Colonic mucosa (tissue), 4 donors: ENCODE measurements around the gene SLC35E1. TPM values are rescaled to one million over a fixed set of nuclear protein-coding genes. Genes with fewer than 3 reads are reported as not detected.

Experiments used
- DNase-seq: peaks from one replicate; pipeline ENCODE4 v3.0.0-alpha.2; 2020
- H3K27ac ChIP-seq: fragments of 200-600 bp; one replicate; pipeline ENCODE4 v1.8.0; 2021
- H3K27me3 ChIP-seq: fragments of 200-600 bp; one replicate; pipeline ENCODE4 v1.8.0; 2021
- H3K36me3 ChIP-seq: fragments of 200-600 bp; one replicate; pipeline ENCODE4 v1.8.0; 2021
- H3K4me1 ChIP-seq: fragments of 200-600 bp; one replicate; pipeline ENCODE4 v1.8.0; 2021; ENCODE audit warnings: mild to moderate bottlenecking
- H3K4me3 ChIP-seq: fragments of 200-600 bp; one replicate; pipeline ENCODE4 v1.8.0; 2021
- H3K9ac ChIP-seq, 2 donors: one replicate each; pipeline ENCODE4 v1.7.0; 2013; ENCODE audit warnings: control low read depth in 2 of 2, low read depth in 2 of 2, low read length in 2 of 2
- H3K9me3 ChIP-seq: fragments of 200-600 bp; one replicate; pipeline ENCODE4 v1.8.0; 2021
- CTCF ChIP-seq: fragments of 200-600 bp; IDR thresholded peaks from one replicate; pipeline ENCODE4 v1.8.0; 2022; ENCODE audit warnings: antibody characterized with exemption, mild to moderate bottlenecking
- intact Hi-C: fragments of 100-400 bp; cut with DNase I; formaldehyde crosslinking; loops from one replicate; pipeline ENCODE4 v1.14.1; 2022
- total RNA-seq, 2 donors: library from RNA; stranded (reverse); fragmentation: NEBNext Ultra II Directional in 1 of 2; extraction: Animal tissue kit (Norgen Biotek cat#: 25700) in 1 of 2; gene quantifications; one replicate each; pipeline ENCODE4 v1.2.1, GENCODE V29; 2021
- donor health status: healthy.
- donor health status: DM: no; HTN: no; CAD: no.
- donor health status: DM: no; HTN: no; CAD: no.

SLC35E1 gene
- total RNA-seq, 2 donors from 2014 or later, result 44.4 to 47.7 TPM

- H3K9me3 ChIP-seq, result no peaks in the 10 kb centered on the region
- no peaks in the 10 kb centered on the region for H3K4me1 ChIP-seq
- no peak for DNase-seq
- H3K4me3 ChIP-seq, result no peak overlapping the region
- intact Hi-C loops, result no loop called here
- no peak overlapping the region for H3K9ac ChIP-seq
- peaks cover 3% of the 10 kb centered on the region for H3K36me3 ChIP-seq
- H3K27ac ChIP-seq, result no peak overlapping the region
- TF ChIP-seq CTCF, result no peak
- no peaks in the 10 kb centered on the region for H3K27me3 ChIP-seq
Observed at GRCh38 chr19:16618248-16618647, 46.0 kb upstream of the SLC35E1 start.

GRCh38 chr19:16615808-16616207 lies 43.6 kb upstream of the SLC35E1 start:
- intact Hi-C loops, result no loop called here
- H3K4me1 ChIP-seq, result no peaks in the 10 kb centered on the region

GRCh38 chr19:16614941-16615340 lies 42.7 kb upstream of the SLC35E1 start:
- no peak overlapping the region for H3K9ac ChIP-seq
- peaks cover 2% of the 10 kb centered on the region for H3K4me1 ChIP-seq
- no peaks in the 10 kb centered on the region for H3K36me3 ChIP-seq
- H3K27me3 ChIP-seq, result no peaks in the 10 kb centered on the region
- no peak for TF ChIP-seq CTCF
- H3K9me3 ChIP-seq, result no peaks in the 10 kb centered on the region
- intact Hi-C loops, result no loop called here
- DNase-seq, result no peak
- no peak overlapping the region for H3K4me3 ChIP-seq
- no peak overlapping the region for H3K27ac ChIP-seq

More at GRCh38 chr19:16615808-16616207, 43.6 kb upstream of the SLC35E1 start:
- TF ChIP-seq CTCF, result no peak
- no peaks in the 10 kb centered on the region for H3K9me3 ChIP-seq
- DNase-seq, result no peak
- no peak overlapping the region for H3K9ac ChIP-seq
- no peaks in the 10 kb centered on the region for H3K27me3 ChIP-seq
- H3K27ac ChIP-seq, result no peak overlapping the region
- H3K4me3 ChIP-seq, result no peak overlapping the region
- no peaks in the 10 kb centered on the region for H3K36me3 ChIP-seq

- H3K27ac ChIP-seq, result no peak overlapping the region
- no peaks in the 10 kb centered on the region for H3K9me3 ChIP-seq
- DNase-seq, result no peak
- no peak overlapping the region for H3K9ac ChIP-seq
- no peak for TF ChIP-seq CTCF
- intact Hi-C loops, result no loop called here
- H3K4me3 ChIP-seq, result no peak overlapping the region
- H3K4me1 ChIP-seq, result peaks cover 3% of the 10 kb centered on the region
- H3K36me3 ChIP-seq, result no peaks in the 10 kb centered on the region
- no peaks in the 10 kb centered on the region for H3K27me3 ChIP-seq
Observed at GRCh38 chr19:16613841-16614240, 41.6 kb upstream of the SLC35E1 start.

- Histone ChIP-seq H3K36me3 (no peaks in the 10 kb centered on the region), H3K4me1 (peaks cover 3% of the 10 kb centered on the region)
- intact Hi-C loops, result no loop called here
Observed at GRCh38 chr19:16612636-16613035, 40.4 kb upstream of the SLC35E1 start.

More at GRCh38 chr19:16612636-16613035, 40.4 kb upstream of the SLC35E1 start:
- Histone ChIP-seq H3K9me3 (no peaks in the 10 kb centered on the region), H3K9ac (no peak overlapping the region), H3K27me3 (no peaks in the 10 kb centered on the region), H3K27ac (no peak overlapping the region), H3K4me3 (no peak overlapping the region)
- no peak for DNase-seq
- no peak for TF ChIP-seq CTCF
